Mesenteric fat pad (tissue), 1 donor: ENCODE measurements around the gene CCDC70. TPM values are rescaled to one million over a fixed set of nuclear protein-coding genes. Genes with fewer than 3 reads are reported as not detected.

Experiments
- DNase-seq: peaks from one replicate; pipeline ENCODE4 v3.0.0-alpha.2; 2020; ENCODE audit warnings: low spot score
- total RNA-seq: library from RNA; stranded (reverse); fragmentation: NEBNext Ultra II Directional; extraction: Animal tissue kit (Norgen Biotek cat#: 25700); gene quantifications from one replicate; pipeline ENCODE4 v1.2.1, GENCODE V29; 2021
- donor health status: DM: yes; HTN: yes; CAD: no.

The CCDC70 gene
- total RNA-seq, 1 donor from 2014 or later: not detected

GRCh38 chr13:51856998-51857397 lies 4.8 kb upstream of the CCDC70 start:
- no peak for DNase-seq

- DNase-seq: no peak
These were observed 3.1 kb upstream of the CCDC70 start for GRCh38 chr13:51858433-51859247.

DNA sequence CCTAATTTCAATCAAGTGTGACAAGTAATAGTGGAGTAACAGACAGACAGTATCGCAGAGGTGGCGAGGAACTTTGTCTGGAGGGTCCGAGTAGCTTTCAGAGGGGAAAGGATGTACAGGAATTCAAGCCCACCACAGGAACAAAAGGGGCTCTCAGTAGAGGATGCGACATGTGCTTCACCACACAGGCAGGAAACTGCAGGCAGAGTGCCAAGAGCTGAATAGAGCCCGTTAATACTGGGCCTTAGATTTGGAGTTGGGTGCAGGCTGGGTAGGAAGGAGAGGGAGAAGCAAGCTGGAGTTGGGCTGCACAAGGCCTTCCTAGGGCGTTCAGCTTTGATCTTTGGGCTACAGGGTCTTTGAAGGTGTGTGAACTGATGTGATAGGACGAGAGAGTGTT lies 1.2 kb downstream of the CCDC70 start:
- no peak for DNase-seq

GRCh38 chr13:51865838-51866237 lies 4.1 kb downstream of the CCDC70 start:
- no peak for DNase-seq

DNA sequence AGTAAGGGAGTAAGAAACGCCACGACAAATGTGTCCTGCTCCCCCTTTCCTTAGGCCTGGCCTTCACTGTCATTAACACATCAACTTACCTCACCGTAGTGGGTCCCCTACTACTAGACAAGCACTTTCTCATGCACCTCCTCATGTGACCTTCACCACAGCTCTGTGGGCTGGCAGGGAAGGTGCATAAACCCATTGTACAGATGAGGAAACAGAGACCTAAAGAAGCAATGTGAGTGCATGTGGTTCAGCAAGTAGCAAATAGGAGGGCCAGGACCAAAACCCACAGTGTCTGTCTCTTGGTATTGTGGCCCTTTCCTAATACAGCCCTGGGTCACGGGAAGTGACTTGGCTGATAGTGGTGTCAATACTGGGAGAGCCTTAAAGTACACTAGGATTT lies 5.3 kb downstream of the CCDC70 start:
- no peak for DNase-seq

- DNase-seq: no peak
These were observed 8.1 kb downstream of the CCDC70 start for GRCh38 chr13:51869916-51870315.

- no peak for DNase-seq
These were observed 8.8 kb downstream of the CCDC70 start for GRCh38 chr13:51870616-51871015.

- DNase-seq: no peak
These were observed 11.5 kb downstream of the CCDC70 start for GRCh38 chr13:51873117-51873798.

- DNase-seq: no peak
These were observed 12.1 kb downstream of the CCDC70 start for GRCh38 chr13:51873837-51874236.

DNA sequence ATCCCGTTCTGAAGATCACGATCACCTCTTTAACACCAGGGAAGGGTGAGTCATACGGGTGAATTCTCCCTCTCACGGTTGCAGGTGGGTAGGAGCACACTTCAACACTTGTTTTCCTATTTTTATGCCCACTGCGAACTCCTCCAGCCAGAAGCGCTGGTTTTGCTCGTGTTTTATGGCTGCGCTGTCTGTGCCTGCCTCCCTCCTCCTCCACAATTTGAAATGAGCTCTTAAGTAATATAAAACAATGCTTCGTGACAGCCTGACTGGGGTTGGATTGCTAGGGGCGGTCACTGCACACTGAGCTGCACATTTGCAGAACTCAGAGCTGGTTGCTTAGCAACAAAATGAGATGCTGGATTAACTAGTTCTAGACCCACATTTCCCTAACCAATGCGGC lies 12.9 kb downstream of the CCDC70 start:
- no peak for DNase-seq

DNA sequence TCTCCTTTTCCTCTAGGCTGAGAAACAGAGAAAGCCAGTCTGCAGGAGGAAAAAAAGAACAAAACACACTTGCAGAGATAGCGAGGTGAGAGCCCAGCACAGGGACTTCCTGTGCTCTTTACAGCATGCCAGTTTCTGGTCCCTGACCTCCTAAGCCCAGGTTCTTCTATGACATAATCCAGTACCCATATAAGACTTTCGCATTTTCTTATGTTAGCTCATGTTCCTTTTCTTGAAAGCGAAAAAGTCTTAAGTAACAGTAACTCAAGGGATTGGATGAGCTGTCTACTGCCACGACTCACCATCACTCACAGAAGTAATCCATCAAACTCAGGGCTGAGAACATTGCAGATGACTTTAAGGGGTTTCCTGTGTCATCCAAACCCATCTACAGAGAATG lies 17.4 kb downstream of the CCDC70 start:
- DNase-seq: no peak

GRCh38 chr13:51881296-51881695 lies 19.5 kb downstream of the CCDC70 start:
- no peak for DNase-seq

- no peak for DNase-seq
These were observed 20.9 kb downstream of the CCDC70 start for GRCh38 chr13:51882570-51883225.

DNA sequence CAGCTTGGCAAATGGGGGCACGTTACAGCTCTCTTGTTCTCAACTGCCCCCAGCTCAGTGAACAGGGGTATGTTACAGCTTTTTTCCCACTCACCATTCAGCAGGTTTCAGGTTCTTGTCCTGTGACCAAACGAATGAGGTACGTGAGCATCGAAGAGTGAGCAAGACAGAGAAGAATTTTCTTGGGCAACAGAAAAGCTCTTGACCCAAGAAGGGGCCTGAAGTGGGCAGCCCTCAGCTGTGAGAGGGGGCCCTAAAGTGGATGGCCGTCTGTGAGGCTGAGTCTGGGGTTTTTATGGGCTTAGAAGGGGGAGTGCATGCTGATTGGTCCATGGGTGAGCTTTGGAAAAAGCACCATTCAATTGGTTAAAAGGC lies 21.4 kb downstream of the CCDC70 start:
- no peak for DNase-seq

GRCh38 chr13:51885651-51886050 lies 23.9 kb downstream of the CCDC70 start:
- no peak for DNase-seq

DNA sequence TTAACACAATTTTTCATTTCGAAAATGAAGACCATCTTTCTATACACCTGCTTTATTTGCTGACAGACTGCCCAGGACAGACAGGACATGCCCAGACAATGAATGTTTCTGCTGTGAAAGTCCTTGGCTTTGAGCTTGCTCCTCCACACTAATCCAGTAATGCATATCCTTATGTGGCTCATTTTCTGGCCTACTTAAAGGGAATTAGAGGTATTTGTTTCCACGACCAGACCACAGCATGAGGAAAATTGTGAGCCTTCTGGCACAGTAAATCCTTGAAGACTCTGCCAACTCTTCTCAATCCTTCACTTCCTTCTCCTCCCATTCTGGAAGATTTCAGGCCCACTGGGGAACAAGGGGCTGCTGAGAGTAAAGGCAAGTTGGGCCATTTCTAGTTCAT lies 25.7 kb downstream of the CCDC70 start:
- no peak for DNase-seq

- DNase-seq: no peak
These were observed 30.9 kb downstream of the CCDC70 start for GRCh38 chr13:51892657-51893056.

DNA sequence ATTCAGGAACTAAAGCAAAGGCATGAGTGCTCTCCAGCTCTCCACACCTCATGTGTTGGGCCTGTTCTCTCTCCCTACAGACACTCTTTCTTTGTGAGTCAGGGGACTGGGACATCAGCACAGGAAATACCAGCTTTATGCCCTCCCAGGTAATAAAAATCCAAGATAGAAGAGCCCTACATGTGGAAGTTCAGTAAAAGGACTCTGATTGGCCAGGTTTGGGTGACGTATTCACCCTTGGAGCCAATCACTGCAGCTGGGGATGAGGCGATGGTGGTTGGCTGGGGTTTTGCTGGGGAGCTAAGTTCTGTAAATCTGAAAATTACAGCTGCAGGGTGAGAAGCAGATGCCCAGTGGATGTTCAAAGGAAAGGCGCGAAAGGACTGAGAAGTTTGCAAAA lies 32.5 kb downstream of the CCDC70 start:
- no peak for DNase-seq

GRCh38 chr13:51895906-51896888 lies 34.4 kb downstream of the CCDC70 start:
- DNase-seq: no peak

DNA sequence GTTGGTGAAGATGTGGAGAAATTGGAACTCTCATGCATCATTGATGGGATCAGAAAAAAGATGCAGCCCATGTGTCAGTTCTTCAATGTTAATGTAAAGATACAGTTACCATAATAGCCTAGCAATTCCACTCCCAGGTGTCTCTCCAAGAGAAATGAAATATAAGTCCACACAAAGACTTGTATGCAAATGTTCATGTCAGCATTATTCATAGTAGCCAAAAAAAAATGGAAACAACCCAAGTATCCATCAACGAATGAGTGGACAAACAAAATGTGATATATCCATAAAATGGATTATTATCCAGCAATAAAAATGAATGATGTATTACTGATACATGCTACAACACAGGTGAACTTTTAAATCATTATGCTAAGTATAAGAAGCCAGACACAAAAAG lies 38.7 kb downstream of the CCDC70 start:
- DNase-seq: no peak

GRCh38 chr13:51902776-51903175 lies 41.0 kb downstream of the CCDC70 start:
- DNase-seq: no peak
